CD4-positive, alpha-beta T cell (primary cell): ENCODE results near the gene STARD5. TPM values are rescaled to one million over a fixed set of nuclear protein-coding genes. Genes with fewer than 3 reads are reported as not detected.
A peak's percentile ranks its signal among the peaks of the same experiment; 100 is the strongest.

Experiments
- ATAC-seq: fragments of 200-7000 bp; cut with Tn5 transposase; one replicate; pipeline ENCODE4 v1.10.0; 2022; ENCODE audit warnings: mild to moderate bottlenecking; ENCODE audit not compliant: poor library complexity
- CTCF ChIA-PET: fragments of 350-600 bp; sonication (Branson Sonifier 250); formaldehyde crosslinking; loops from one replicate; lab custom pipeline; 2021; ENCODE audit warnings: antibody characterized with exemption, inconsistent platforms; lab: Charles Lee
- POLR2A ChIA-PET: fragments of 350-600 bp; sonication (Branson Sonifier 250); formaldehyde crosslinking; loops from one replicate; lab custom pipeline; 2021; ENCODE audit warnings: antibody characterized with exemption, inconsistent platforms; lab: Charles Lee
- DNase-seq, 14 experiments: peaks; one replicate each; pipeline ENCODE4 v3.0.0-alpha.2; 2013 to 2020; ENCODE audit warnings: mixed read lengths in 2 of 14
- H3K27ac ChIP-seq, 2 donors: one replicate each; pipeline versions ENCODE4 v1.5.1 to v1.7.0; 2013; ENCODE audit warnings: low read length in 2 of 2, low read depth in 1 of 2, mild to moderate bottlenecking in 1 of 2
- H3K27me3 ChIP-seq, 2 experiments: 1 replicate in 1 of 2; 2 replicates in 1 of 2; pipeline versions ENCODE4 v1.6.1 to v1.7.0; 2013; ENCODE audit warnings: low read length in 2 of 2, control low read depth in 1 of 2, mild to moderate bottlenecking in 1 of 2, moderate library complexity in 1 of 2; ENCODE audit not compliant: insufficient read depth in 2 of 2, control insufficient read depth in 1 of 2
- H3K36me3 ChIP-seq: one replicate; pipeline ENCODE4 v1.6.1; 2013; ENCODE audit warnings: low read length, control low read depth; ENCODE audit not compliant: insufficient read depth
- H3K4me1 ChIP-seq: one replicate; pipeline ENCODE4 v1.6.1; 2013; ENCODE audit warnings: low read length, control low read depth; ENCODE audit not compliant: insufficient read depth
- H3K4me3 ChIP-seq: one replicate; pipeline ENCODE4 v1.5.1; 2013; ENCODE audit warnings: mild to moderate bottlenecking, low read length, moderate library complexity
- H3K9me3 ChIP-seq, 2 experiments: 1 replicate in 1 of 2; 2 replicates in 1 of 2; pipeline versions ENCODE4 v1.6.1 to v1.7.0; 2013; ENCODE audit warnings: low read length in 2 of 2, mild to moderate bottlenecking in 2 of 2, control low read depth in 1 of 2, moderate library complexity in 1 of 2; ENCODE audit not compliant: control insufficient read depth in 1 of 2, insufficient read depth in 1 of 2
- H3K27ac Mint-ChIP-seq: one replicate; pipeline ENCODE4 v1.8.0; 2020; ENCODE audit warnings: mixed read lengths
- H3K27me3 Mint-ChIP-seq: one replicate; pipeline ENCODE4 v1.8.0; 2021; ENCODE audit warnings: mixed read lengths
- H3K36me3 Mint-ChIP-seq: one replicate; pipeline ENCODE4 v1.8.0; 2021; ENCODE audit warnings: low read depth, mixed read lengths
- H3K4me1 Mint-ChIP-seq: one replicate; pipeline ENCODE4 v1.8.0; 2021; ENCODE audit warnings: low read depth, mixed read lengths
- H3K4me3 Mint-ChIP-seq: one replicate; pipeline ENCODE4 v1.8.0; 2020; ENCODE audit warnings: mild to moderate bottlenecking, mixed read lengths
- H3K9me3 Mint-ChIP-seq: one replicate; pipeline ENCODE4 v1.8.0; 2020; ENCODE audit warnings: mixed read lengths
- CTCF ChIP-seq: fragments of 200-600 bp; IDR thresholded peaks from one replicate; pipeline ENCODE4 v1.8.0; 2022; ENCODE audit warnings: antibody characterized with exemption, mild to moderate bottlenecking
- intact Hi-C, 2 experiments: fragments of 100-400 bp; cut with DNase I in 1 of 2; cut with micrococcal nuclease in 1 of 2; formaldehyde crosslinking; loops; one replicate each; pipeline versions ENCODE4 v1.15.1 to v1.9.0; 2023 to 2025; cut with DNase I, micrococcal nuclease
- total RNA-seq, 174 experiments: library from RNA in 2 of 174; stranded (reverse) in 2 of 174; gene quantifications; one replicate each; pipeline ENCODE4 v1.2.3 and lab custom pipeline; 2021 to 2026

The STARD5 gene
- total RNA-seq, 2 experiments from 2014 or later: 9.7 to 9.8 TPM

GRCh38 chr15:81313686-81314085 lies 10.3 kb downstream of the STARD5 start:
- Mint-ChIP-seq H3K27ac (peak overlapping the region; percentile 92), H3K36me3 (peaks cover 93% of the 10 kb centered on the region), H3K27me3 (no peaks in the 10 kb centered on the region), H3K9me3 (no peaks in the 10 kb centered on the region), H3K4me1 (peaks cover 88% of the 10 kb centered on the region), H3K4me3 (no peak overlapping the region)
- CTCF ChIA-PET: no interaction called here
- Histone ChIP-seq H3K4me1 (peaks cover 68% of the 10 kb centered on the region), H3K27ac (no peak overlapping the region), H3K27me3 (no peaks in the 10 kb centered on the region), H3K36me3 (peaks cover 57% of the 10 kb centered on the region), H3K4me3 (no peak overlapping the region), H3K9me3 (no peaks in the 10 kb centered on the region)
- intact Hi-C loops: loop anchor here in 1 of 2 experiments (1.0 to 2.0 kb wide), 2 partner anchors 8 to 15 kb away; no protein-coding TSS in a partner anchor
- DNase-seq (no peak), ATAC-seq (no peak)
- TF ChIP-seq CTCF: no peak
- POLR2A ChIA-PET: interaction anchor here (1.2 to 3.5 kb wide), 5 partner anchors 10 to 27 kb away, joined by 3 to 14 read pairs (median 9); partner anchors contain the start of gene STARD5

- POLR2A ChIA-PET: interaction anchor here (0.6 to 3.5 kb wide), 6 partner anchors 8 to 27 kb away, joined by 3 to 14 read pairs (median 6); partner anchors contain the start of gene STARD5
Measured at GRCh38 chr15:81312790-81313543, 11.0 kb downstream of the STARD5 start.

More at GRCh38 chr15:81312790-81313543, 11.0 kb downstream of the STARD5 start:
- CTCF ChIA-PET: no interaction called here
- intact Hi-C loops: loop anchor here in 1 of 2 experiments (1.0 to 2.0 kb wide), 2 partner anchors 8 to 14 kb away; no protein-coding TSS in a partner anchor
- Mint-ChIP-seq H3K4me3 (no peak overlapping the region), H3K9me3 (no peaks in the 10 kb centered on the region), H3K27ac (peak overlapping the region; percentile 92), H3K36me3 (peaks cover 93% of the 10 kb centered on the region), H3K4me1 (peaks cover 85% of the 10 kb centered on the region), H3K27me3 (no peaks in the 10 kb centered on the region)
- peaks cover 57% of the 10 kb centered on the region for H3K36me3 ChIP-seq
- TF ChIP-seq CTCF: no peak
- H3K27ac ChIP-seq: peak overlapping the region in 1 of 2 donors; percentile 67
- H3K9me3 ChIP-seq: no peaks in the 10 kb centered on the region
- H3K27me3 ChIP-seq: no peaks in the 10 kb centered on the region
- DNase-seq (peak in 2 of 14 experiments; percentile 59 to 69), ATAC-seq (no peak)
- H3K4me1 ChIP-seq: peaks cover 68% of the 10 kb centered on the region
- H3K4me3 ChIP-seq: no peak overlapping the region
